Bronchial epithelial cell (primary cell): ENCODE results near the gene RRP9. TPM values are rescaled to one million over a fixed set of nuclear protein-coding genes. Genes with fewer than 3 reads are reported as not detected.

ENCODE experiments used
- DNase-seq: peaks from one replicate; pipeline ENCODE4 v3.0.0-alpha.2; 2010; ENCODE audit warnings: low read depth
- FAIRE-seq: peaks from 2 replicates; lab custom pipeline; 2011; peaks lifted over from hg19 to GRCh38; lab: Jason Lieb, UNC
- H3K27me3 ChIP-seq: 2 replicates; pipeline ENCODE4 v1.5.1; 2011; ENCODE audit warnings: low read length; ENCODE audit not compliant: control insufficient read depth, insufficient read depth
- H3K36me3 ChIP-seq: 2 replicates; pipeline ENCODE4 v1.5.1; 2011; ENCODE audit warnings: low read length; ENCODE audit not compliant: control insufficient read depth, insufficient read depth
- H3K4me3 ChIP-seq: 2 replicates; pipeline ENCODE4 v1.5.1; 2011; ENCODE audit warnings: mild to moderate bottlenecking, low read depth, low read length, control low read depth
- CTCF ChIP-seq: IDR thresholded peaks from 2 replicates; pipeline ENCODE4 v1.5.1; 2011; ENCODE audit warnings: mild to moderate bottlenecking, moderate library complexity, low read length, control low read depth, inconsistent platforms; ENCODE audit not compliant: insufficient read depth, severe bottlenecking
- total RNA-seq: library from RNA; depleted of rRNA; stranded (reverse); fragments of >200 nt; gene quantifications from 2 replicates; pipeline ENCODE4 v1.2.1, GENCODE V29; 2014

The RRP9 gene
- total RNA-seq, 1 donor from 2014 or later: 70.8 TPM

- H3K36me3 ChIP-seq: peaks cover 2% of the 10 kb centered on the region
- TF ChIP-seq CTCF: no peak
- no peak for FAIRE-seq
These were observed 32.7 kb upstream of the RRP9 start for GRCh38 chr3:51974277-51974962.

DNA sequence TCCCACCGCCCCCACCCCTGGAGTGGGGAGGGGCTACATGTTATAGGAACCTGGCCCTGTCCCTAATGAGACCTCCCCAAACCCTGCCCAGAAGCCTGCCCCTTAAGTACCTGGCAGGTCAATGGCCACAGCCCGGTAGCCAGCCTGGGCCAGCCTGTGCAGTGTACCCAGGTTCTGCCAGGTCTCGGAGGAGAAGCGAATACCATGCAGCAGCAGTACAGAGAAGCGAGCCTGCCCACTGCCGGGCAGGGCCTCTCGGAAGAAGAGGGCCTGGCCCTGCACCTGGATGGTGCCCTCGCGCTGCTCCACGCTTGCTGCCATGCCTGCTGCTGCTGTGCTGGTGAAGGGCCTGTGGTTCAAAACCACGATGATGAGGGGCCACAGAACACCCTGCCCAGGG is 29.6 kb upstream of the RRP9 start:
- DNase-seq (no peak), FAIRE-seq (no peak)
- TF ChIP-seq CTCF: no peak
- H3K4me3 ChIP-seq: no peak overlapping the region
- peaks cover 2% of the 10 kb centered on the region for H3K36me3 ChIP-seq
- H3K27me3 ChIP-seq: no peaks in the 10 kb centered on the region

More at GRCh38 chr3:51974277-51974962, 32.7 kb upstream of the RRP9 start:
- Histone ChIP-seq H3K4me3 (peak overlapping the region; percentile 38), H3K27me3 (no peaks in the 10 kb centered on the region)
- no peak for DNase-seq

DNA sequence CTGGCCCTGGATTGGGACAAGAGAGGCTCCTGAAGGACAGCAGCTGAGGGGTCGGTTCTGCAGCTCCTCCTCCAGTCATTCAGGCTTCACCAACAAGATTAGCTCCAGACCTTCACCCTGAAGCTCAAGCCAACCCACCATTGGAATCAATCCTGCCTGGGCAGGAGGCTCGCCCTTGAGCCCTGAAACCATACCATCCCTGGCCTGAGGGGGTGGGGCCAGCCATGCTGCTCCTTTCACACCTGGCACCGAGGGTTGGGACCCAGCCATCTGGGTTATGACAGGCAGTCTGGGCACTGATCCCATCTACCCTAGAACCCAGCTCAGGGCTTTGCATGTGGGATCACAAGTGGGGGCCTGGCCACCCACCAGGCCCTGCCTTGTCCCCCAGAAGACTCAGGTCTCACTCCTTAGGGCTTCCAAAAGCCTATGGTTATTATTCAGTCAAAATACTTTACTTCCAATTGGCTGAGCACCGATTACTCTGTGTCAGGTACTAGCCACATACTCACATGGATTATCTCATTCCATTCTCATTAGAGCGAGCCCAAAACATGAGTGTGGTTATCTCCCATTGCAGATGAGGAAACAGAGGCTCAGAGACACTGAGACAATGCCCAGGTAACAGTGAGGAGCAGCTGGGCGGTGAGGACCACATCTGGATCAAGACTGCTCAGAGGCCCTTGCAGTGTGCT is 29.0 kb upstream of the RRP9 start:
- H3K27me3 ChIP-seq: no peaks in the 10 kb centered on the region
- no peak for TF ChIP-seq CTCF
- no peak for FAIRE-seq

DNA sequence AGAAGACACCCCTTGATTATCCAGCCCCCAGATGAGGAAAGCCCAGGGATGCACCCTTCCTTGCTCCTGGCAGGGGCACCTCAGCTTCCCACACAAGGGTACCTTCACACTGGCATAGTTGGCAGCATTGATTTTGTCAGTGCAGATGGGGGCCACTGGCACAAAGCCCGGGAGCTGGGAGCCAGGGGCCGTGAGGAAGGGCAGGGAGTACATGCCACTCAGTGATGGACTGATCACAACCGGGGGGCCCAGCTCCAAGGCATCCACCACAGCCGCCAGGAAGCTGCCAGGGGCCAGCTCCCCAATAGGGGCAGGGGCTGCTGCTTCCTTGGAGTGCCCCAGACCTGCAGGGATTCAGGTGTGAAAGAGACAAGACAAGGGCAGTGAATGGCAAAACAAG is 28.1 kb upstream of the RRP9 start:
- no peak for TF ChIP-seq CTCF
- Histone ChIP-seq H3K4me3 (no peak overlapping the region), H3K27me3 (no peaks in the 10 kb centered on the region), H3K36me3 (peaks cover 2% of the 10 kb centered on the region)
- no peak for DNase-seq
- no peak for FAIRE-seq

More for the DNA sequence above, 29.0 kb upstream of the RRP9 start:
- Histone ChIP-seq H3K36me3 (peaks cover 2% of the 10 kb centered on the region), H3K4me3 (no peak overlapping the region)
- DNase-seq: peak; percentile 22

DNA sequence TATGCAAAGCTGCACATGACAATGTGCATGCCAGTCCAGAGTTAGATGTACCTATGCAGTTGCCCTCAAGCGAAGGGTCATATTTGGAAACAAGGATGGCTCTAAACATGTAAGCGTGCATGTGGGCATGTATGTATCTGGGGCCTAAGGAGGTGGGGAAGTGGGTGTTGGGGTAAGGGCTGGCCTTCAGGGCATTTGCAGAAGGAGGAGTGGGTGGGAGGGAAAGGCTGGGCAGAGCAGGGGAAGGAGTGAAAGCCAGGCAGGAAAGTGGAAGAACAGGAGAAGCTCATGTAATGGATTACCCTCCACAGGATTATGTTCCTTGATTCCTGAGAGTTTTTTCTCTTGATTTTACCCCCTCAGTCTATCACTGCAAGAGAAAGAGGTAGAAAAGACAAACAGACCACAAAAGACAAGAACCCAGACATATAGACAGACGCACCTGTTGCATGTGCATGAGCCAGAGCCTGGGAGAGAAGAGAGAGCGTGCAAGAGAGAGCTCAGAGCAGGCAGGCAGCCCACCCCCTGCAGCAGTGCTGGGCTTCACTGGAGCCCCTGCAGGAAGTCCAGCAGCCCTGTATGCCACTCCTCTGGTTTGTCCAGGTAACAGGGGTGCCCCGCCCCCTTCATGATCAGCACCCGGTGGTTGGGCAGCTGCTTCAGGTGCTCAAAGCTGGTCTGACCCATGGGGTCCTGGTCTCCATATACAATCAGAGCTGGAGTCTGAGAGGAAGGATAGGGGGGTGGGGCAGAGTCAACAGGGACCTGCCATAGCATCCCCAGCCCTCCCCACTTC is 27.4 kb upstream of the RRP9 start:
- no peak for FAIRE-seq
- no peak for TF ChIP-seq CTCF
- Histone ChIP-seq H3K4me3 (no peak overlapping the region), H3K36me3 (peaks cover 2% of the 10 kb centered on the region), H3K27me3 (no peaks in the 10 kb centered on the region)
- DNase-seq: no peak
